Embryonic facial prominence (tissue), 1 donor: ENCODE results near the gene SPATA2L.
"Not testable (repeated sequence)": the region's sequence is repeated elsewhere in the genome, so short reads cannot be mapped to it uniquely, and the experiment has no call there.

Experiments used
- DNase-seq: peaks from one replicate; pipeline ENCODE4 v3.0.0-alpha.2; 2016; ENCODE audit errors: extremely low spot score

The SPATA2L gene

DNA sequence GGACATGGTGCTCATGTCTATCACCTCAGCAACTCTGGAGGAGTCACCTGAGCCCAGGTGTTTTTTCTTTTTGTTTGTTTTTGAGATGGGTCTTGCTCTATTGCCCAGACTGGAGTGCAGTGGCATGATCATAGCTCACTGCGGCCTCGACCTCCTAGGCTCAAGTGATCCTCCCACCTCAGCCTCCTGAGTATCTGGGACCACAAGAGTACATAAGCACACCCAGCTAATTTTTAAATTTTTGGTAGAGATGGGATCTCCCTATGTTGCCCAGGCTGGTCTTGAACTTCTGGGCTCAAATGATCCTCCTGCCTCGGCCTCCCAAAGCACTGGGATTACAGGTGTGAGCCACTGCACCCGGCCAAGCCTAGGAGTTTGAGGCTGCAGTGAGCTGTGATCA, 11.9 kb downstream of the SPATA2L start:
- DNase-seq = not testable (repeated sequence)

DNA sequence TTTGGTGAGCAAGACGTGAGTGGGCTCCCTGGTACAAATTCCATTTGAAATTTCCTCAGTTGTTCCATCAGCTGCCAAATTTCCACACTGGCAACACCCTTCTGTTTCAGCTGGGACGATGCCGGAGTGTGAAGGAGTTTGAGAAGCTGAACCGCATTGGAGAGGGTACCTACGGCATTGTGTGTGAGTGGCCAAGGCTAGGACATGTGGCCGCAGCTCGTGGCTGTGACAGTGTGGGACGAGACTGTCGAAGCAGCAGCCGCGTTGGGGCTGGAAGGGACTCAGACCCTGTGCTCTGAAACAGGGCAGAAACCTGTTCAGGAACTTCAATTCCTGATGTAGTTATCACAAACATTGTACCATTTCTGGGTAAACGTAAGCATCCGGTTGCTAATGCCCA, 12.4 kb downstream of the SPATA2L start:
- no peak for DNase-seq

DNA sequence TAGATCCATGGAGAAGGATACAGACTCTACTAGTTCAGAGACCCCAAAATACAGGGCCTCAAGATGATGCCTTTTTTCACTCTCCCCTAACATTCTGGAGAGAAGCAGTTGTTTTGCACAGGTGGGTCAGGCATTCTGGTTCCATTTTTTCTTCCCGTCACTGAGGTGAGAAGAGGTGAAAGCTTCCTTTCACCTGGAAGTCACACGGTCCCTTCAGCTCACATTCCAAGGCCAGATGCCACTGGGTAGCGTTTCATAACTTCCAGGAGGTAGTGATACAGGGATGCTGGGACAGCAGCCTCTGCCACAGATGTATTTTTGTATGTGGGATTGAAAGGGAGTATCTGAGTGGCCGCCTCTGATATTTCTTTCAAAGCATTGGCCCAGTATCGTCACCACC, 13.1 kb downstream of the SPATA2L start:
- DNase-seq = no peak

DNA sequence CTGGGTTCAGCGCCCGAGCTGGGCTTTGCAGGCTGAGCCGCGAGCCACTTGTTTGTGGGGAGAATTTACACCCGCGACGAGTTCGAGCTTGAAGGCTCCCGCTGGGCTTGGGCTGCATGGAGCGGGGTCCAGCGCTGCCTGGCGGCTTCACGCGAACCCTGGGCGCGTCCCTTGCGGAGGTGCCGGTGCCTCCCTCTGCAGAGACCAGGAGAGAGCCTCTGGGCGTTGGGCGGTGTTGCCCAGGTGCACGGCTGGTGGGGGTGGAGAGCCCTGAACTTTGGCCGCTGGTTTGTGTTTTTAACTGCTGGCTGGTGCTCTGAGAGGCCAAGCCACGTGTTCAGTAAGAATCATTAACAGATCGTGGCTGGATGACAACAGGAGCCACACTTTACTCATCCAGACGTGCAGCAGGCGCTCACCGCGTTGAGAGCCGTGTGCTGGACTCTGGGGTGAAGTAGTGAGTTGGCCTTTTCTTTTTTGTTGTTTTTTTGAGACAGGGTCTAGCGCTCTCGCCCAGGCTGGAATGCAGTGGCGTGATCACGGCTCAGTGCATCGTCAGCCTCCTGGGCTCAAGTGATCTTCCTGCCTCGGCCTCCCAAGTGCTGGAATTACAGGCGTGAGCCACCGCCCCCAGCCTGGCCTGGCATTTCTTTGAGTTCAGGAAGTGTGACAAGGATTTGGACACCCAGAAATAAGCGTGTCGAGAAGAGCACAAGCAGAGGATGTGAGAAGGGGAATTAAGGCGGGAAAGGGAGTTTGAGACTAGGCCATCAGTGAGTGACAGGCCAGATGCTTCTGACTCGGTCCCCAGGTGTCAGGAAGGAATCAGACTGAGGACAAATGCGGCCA, 14.2 kb downstream of the SPATA2L start:
- no peak for DNase-seq

DNA sequence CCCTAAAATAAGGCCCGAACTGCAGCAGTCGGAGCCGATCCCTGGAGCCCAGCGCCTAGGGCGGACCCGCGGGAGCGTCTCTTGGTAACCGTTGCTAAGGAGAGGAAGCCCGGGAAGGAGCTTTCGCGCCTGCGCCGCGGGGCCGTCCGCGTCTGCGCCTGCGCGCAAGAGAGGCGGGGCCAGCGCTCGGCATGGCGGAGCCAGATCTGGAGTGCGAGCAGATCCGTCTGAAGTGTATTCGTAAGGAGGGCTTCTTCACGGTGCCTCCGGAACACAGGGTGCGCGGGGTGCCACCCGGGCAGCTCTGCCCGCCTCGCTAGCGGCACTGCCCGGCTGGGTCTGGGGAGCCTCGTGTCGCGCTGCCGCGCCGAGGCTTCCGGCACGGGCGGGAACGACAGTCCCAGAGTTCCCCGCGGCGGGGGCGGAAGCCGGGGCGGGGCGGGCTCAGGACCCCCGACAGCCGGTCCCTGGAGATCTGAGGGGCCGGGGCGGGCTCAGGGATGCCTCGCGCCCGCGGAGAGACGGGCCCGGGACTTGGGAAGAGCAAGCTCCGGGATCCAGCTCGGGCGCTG, 14.9 kb downstream of the SPATA2L start, which contains the start of gene CDK10:
TSS of gene CDK10 (plus strand) at position 170 of the 572 bp plus-strand sequence. CDS start at position 192, 22 bp downstream.
- peak; percentile 83 for DNase-seq

DNA sequence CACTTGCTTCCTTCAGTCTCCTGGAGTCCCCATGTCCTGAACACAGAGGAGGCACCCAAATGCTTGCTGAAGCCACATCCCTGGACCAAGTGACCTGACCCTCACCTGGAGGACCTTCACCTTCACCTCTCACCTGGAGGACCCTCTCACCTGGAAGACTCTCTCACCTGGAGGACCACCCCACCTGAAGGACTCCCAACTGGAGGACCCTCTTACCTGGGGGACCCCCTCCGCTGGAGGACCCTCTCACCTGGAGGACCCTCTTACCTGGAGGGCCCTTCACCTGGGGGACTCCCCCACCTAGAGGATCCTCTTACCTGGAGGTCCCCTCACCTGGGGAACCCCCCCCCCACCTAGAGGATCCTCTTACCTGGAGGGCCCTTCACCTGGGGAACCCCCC, 15.6 kb downstream of the SPATA2L start:
- no peak for DNase-seq

DNA sequence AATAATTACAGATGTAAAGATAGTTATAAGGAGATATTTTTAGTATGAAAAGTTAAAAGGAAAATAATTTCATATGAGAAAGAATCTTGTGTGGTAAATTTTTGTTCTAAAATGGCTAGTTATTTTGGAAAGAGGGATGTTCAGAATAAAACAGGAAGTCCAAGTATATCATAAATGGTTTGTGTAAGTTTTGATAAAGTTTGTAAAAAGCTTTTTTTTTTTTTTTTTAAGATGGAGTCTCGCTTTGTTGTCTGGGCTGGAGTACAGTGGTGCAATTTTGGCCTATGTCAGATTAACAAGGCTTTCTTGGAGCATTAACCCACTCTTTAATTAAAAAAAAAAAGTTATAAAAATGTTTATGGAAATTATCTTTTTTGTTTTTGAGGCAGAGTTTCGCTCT, 23.2 kb downstream of the SPATA2L start:
- no peak for DNase-seq

DNA sequence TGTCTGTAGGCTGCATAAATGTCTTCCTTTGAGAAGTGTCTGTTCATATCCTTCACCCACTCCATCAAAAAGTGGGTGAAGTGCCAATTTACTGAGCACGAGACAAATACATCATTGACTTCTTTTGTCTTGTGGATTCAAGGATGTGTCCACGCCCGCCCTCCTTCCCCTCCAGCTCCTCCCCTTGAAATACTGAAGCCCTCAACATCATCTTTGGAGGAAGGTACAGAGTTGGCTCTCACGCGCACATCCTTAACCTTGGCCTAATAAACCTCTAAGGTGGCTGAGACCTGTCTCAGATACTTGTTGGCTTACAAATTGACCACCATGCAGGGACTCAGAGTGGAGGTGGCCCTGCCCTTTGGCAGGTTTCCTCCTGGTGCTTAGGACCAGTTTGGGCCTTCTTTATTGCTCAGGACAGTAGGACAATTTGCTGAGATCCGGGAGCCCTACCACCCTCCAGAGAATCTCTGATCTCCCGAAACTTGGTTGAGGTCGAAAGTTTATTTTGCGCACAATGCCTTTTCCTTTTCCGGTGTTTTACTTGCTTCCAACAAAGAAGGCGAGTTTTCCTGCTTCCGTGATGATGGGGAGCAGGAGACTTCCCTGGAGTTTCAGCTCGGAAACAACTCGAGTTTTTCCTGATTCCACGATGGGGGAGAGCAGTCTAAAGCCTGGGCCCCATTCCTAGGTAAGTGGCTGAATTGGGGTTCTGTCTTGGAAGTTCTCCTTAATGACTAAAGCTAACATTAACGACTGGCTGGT, 29.1 kb downstream of the SPATA2L start:
- DNase-seq = no peak

DNA sequence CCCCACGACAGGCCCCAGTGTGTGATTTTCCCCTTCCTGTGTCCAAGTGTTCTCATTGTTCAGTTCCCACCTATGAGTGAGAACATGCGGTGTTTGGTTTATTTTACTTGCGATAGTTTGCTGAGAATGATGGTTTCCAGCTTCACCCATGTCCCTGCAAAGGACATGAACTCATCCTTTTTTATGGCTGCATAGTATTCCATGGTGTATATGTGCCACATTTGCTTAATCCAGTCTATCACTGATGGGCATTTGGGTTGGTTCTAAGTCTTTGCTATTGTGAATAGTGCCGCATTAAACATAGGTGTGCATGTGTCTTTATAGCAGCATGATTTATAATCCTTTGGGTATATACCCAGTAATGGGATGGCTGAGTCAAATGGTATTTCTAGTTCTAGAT, 29.9 kb downstream of the SPATA2L start:
- not testable (repeated sequence) for DNase-seq

DNA sequence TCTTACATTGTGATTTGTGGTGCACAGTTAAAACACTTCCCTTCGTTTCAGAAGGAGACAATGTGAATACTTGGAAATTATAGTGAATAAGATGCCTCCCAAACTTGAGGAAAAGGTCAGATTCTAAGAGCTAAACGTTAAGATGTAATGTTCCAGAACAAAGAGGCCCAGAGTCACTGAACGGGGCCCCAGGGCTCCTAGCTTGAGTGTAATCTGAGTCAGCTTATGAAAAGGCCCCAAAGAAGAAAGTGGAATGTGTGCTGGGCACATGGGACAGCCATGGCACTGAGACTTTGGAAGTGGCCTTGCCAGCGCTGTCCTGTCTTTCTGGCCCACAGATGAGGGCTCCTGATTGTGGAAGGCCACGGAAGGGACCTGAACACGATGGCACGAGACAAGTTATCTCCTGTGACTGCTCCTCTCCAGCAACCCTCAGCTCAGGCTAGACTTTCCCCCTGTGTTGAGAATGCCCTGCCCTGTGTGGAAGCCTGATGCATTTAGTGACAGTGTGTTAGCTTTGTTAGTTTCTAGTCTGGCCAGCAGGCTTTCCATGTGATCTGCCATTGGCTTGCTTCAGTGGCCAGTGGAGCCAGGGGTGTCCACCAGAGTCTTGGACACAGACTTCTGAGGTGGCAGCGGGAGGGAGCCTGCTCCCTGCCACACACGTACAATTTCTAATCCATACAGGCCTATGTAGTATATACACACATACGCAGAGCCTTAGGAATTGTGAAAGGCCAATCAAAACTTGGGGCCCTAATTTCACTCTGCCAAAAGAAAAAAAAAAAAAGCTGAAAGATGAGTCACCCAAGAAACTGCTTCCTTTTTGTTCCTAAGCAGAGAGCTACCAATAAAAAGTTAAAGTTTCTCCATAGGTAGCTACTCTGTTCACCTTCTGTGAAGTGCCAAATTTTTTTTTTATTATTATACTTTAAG, 30.7 kb downstream of the SPATA2L start:
- no peak for DNase-seq

DNA sequence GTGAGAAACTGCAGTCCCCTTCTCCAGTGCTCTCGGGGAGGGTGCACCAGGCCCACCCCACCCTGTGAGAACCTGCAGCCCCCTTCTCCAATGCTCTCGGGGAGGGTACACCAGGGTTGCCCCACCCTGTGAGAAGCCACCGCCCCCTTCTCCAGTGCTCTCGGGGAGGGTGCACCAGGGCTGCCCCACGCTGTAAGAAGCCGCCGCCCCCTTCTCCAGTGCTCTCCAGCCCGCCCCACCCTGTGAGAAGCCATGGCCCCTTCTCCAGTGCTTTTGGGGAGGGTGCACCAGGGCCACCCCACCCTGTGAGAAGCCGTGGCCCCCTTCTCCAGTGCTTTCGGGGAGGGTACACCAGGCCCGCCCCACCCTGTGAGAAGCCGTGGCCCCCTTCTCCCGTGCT, 31.8 kb downstream of the SPATA2L start:
- no peak for DNase-seq

DNA sequence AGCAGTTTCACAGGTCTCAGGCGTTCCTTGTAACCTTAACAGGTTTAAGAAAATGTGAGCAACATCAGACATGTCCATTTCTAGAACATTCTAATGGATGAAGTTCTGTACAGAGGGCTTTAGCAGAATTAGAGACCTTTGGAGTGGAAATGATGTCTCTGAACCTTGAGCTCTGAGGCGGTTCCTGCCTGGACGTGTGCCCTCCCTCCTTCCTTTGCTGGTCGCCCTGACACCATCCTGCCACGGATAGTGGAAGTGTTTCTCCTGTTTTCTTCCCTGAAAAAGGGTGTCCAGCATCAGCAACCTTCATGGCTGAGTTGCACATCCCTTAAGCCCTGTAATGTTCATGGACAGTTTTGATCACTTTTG, 32.7 kb downstream of the SPATA2L start:
- DNase-seq = no peak

DNA sequence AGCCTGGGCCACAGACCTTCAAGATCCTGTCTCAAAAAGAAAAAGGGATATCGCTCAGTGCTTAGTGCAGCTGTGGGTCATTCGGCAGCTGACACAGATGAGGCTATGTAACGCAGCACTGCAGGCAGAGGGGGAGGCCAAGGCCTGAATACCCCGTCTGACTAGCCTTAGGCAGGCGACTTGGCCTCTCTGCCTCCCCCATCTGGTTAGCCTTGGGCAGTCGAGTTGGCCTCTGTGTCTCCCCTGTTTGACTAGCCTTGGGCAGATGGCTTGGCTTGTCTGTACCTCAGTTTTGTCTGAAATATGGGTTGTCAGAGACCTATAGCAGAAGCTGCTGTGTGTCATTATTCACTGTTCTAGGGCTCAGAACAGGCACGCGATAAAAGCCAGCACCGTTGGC, 33.9 kb downstream of the SPATA2L start:
- no peak for DNase-seq

DNA sequence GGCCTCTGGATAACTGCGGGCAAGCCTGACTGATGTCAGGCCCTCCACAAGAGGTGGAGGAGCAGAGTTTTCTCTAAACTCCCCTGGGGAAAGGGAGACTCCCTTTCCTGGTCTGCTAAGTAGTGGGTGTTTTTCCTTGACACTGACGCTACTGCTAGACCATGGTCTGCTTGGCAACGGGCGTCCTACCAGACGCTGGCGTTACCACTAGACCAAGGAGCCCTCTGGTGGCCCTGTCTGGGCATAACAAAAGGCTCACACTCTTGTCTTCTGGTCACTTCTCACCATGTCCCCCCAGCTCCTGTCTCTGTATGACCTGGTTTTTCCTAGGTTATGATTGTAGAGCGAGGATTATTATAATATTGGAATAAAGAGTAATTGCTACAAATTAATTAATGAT, 34.5 kb downstream of the SPATA2L start:
- not testable (repeated sequence) for DNase-seq

DNA sequence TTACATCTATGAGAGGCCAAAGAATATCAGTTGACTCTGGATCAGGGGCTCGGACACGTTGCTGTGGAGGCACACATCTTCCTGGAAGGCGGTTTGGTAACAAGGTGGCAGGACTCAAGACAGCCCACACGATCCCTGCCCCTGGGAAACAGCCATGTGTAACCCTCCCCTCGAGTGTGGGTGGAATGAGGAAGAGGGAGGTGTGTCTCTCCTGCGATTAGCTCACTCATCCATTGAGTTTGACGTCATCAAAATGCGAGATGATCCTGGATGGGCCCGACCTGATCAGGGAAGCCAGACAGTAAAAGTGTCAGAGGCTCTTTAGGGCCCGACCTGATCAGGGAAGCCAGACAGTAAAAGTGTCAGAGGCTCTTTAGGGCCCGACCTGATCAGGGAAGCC, 37.3 kb downstream of the SPATA2L start:
- not testable (repeated sequence) for DNase-seq

DNA sequence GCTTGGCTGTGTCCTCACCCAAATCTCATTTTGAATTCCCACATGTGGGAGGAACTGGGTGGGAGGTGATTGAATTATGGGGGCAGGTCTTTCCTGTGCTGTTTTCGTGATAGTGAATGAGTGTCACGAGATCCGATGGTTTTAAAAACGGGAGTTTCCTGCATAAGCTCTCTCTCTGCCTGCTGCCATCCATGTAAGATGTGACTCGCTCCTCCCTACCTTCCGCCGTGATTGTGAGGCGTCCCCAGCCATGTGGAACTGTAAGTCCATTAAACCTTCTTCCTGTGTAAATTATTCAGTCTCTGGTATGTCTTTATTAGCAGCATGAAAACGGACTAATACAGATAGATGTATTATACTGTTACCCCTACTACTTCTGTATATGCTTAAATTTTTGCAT, 40.3 kb downstream of the SPATA2L start:
- DNase-seq = no peak

DNA sequence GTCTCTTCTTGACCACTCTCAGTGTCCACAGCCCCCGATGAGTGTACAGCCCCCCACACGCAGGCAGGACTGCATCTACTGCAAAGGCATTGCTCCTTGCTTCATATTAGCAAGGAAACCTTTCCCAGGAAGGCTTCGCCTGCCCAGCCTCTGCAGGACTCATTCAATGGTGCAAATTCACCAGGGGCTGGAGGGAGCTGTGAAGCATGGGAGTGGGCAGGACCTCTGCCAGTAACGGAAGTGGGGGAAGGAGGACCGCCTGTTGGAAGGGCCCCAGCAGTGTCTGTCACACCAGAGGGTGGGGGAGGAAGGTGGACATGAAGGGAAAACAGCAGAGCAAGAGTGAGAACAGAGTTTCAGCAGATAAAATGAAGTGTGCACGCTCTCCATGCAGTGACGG, 41.4 kb downstream of the SPATA2L start:
- no peak for DNase-seq

DNA sequence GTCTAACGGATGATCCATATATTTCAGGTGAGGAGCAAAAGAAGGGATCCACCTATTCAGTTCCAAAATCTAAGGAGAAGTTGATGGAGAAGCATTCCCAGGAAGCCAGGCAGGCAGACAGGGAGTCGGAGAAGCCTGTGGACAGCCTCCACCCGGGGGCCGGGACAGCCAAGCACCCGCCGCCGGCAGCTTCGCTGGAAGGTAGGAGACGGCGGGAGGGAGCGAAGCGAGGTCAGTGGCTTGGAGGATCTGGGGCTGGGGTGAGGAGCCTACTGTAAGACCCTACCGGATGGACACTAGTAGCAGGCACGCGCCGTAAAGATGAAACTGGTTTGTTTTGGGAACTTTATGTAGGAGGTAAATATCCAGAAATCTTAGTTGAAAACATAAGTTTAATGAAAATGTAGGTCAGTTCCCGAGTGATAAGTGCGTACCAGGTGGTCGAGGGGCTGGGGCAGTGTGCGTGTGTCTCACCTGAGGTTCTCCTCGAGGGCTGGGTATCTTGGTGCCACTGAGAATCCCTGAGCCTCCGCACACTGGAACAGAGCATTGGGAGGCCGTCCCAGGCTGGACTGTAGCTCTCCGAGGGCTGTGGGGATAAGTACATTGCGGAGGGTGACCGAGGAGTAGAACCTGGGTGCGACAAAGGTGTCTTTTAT, 43.2 kb downstream of the SPATA2L start:
- DNase-seq = no peak

DNA sequence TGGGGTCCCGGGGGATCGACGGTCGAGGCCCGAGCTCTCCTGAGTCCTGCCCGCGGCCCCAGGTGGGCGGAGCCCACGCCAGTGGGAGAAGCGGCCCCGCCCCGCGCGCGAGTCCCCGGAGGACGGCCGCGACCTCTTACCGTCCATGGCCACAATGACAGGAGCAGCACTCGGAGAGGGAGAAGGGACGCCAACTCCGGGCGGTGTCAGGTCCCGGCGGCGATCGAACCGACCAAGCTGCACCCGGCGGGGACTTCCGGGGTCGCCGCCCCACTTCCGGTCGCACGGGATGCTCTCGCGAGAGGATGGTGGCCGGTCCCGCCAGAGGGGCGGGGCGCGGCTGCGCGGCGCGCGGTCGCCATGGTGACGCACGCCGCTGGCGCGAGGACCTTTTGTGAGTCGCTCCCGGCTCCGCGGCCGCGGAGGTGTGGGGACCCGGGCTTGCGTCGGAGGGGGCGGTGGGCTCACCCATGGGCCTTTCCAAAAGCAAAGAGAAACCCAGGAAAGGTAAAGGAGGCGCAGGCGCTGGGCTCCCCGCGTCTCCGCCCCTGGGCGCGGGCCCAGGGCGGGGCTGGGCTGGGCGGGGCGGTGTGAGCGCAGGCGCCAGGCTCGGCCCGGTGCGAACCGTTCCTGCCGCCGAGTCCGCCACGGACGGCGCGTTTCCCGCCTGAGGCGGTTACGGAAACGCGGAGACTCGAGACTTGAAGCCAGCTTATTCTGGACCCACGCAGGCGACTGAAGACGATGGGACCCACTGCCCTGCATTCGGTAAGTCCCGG, 43.9 kb downstream of the SPATA2L start, which contains the start of the genes CHMP1A and SPATA33:
TSS of gene CHMP1A (minus strand) at position 267 of the 779 bp plus-strand sequence. CDS start at position 147, 120 bp downstream.
TSS of gene SPATA33 (plus strand) at position 395 of the 779 bp plus-strand sequence. CDS start at position 471, 76 bp downstream.
- peak; percentile 74 for DNase-seq
